ENCODE results near the gene MYH6.
"Not testable (repeated sequence)": the region's sequence is repeated elsewhere in the genome, so short reads cannot be mapped to it uniquely, and the experiment has no call there.

MYH6 gene

DNA sequence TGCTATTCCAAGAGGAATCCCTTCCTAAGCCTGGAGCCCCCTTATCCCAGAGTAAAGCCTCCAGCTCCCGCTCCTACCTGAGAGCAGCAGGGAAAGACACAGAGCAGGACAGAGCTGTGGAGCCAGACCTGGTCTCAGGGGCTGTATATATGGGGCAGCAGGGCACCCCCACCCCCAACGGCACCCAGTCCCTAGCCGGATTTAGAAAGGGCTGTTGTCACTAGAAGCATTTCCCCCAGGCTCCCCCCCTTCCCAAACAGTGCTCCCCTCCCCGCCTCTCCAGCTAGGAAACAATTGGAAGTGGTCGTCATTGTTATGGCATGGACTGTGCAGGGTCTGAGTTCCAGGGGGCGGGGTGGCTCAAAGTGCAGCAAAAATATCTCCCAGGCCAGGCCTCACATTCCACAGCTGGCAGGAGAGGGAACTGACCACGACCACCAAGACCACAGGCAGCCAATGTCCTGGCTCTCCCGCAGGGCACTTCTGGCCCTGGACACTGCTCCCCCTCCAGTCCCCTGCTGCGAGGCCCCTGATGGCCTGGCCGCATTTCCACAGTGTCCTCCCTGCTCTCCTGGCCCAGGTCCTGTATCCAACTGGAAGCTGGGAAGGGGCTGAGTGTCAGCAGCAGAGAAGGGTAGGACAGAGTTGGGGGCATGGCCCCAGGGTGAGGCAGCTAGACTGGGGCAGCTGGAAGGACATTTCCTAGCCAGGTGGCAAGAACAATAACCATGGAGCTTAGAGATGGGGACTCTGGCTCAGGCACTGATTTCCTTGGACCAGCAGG lies 27.7 kb upstream of the MYH6 start, which contains the start of gene MYH7:
MYH7 (minus strand) TSS at position 118 of the 784 bp plus-strand sequence. CDS start 1,928 bp downstream, outside the sequence.
- no peak for DNase-seq (ENCODE audit: low spot score)

GRCh38 chr14:23434488-23435222 lies 26.6 kb upstream of the MYH6 start:
- no peak for DNase-seq (ENCODE audit: low spot score)

GRCh38 chr14:23433457-23433856 lies 25.4 kb upstream of the MYH6 start:
- no peak for DNase-seq (ENCODE audit: low spot score)

GRCh38 chr14:23432946-23433345 lies 24.9 kb upstream of the MYH6 start:
- no peak for DNase-seq (ENCODE audit: low spot score)

- no peak for DNase-seq (ENCODE audit: low spot score)
Measured at GRCh38 chr14:23432102-23432925, 24.2 kb upstream of the MYH6 start.

DNA sequence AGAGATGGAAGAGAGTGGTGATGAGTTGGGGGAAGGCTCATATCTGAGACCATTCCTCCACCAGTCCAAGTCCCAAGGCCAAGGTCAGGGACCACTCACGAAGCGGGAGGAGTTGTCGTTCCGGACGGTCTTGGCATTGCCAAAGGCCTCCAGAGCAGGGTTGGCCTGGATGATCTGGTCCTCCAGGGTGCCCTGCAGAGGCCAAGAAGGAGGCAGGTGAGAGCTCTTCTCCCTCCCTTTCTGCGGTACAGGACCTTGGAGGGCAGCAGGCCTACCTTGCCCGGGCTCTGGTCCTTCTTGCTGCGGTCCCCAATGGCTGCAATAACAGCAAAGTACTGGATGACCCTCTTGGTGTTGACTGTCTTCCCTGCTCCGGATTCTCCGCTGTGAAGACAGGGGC lies 23.4 kb upstream of the MYH6 start:
- DNase-seq (ENCODE audit: low spot score) = no peak

DNA sequence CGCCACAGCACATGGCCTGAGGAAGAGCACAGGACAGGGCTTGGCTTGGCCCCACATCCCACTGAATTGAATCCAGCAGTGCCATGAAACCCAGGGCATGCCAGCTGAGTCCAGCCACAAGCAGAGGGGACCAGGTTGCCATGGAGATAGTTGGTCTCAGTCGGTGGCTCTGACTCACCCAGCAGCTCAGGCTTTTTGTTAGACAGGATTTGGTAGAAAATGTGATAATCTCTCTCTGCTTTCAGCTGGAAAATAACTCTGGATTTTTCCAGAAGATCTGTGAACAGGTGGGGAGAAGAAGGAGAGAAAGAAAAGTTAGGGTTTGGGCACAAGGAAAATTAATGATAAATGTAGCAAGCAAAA lies 22.6 kb upstream of the MYH6 start:
- peak; percentile 53 for DNase-seq (ENCODE audit: low spot score)

DNA sequence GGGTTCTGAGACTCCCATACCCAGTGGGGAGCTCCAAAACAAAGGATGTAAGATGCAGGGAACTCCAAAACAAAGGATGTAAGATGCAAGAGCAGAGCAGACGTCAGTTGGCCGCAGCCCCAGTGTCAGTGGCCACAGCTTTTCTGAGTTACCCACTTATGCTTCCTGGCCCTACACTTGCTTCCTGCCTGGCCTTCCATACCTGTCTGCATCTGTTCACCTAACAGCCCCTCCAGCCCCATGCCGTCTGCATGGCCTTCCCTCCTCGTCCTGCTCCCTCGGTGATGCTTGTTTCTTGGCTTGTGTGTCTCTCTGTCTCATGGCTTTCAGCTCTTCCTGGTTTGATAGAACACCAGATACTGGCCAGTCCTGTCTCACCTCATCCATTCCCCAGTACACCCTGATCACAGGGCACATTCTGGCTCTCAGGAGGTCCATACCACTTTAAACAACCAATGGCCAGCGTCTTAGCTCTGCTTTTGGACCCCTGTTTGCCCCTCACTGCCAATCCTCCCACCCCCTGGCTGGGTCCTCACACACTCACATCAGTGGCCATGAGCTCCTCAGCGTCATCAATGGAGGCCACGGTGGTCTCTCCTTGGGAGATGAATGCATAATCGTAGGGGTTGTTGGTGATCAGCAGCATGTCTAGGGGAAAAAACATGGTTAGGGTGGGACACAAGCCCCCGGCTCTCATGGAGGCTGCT lies 22.1 kb upstream of the MYH6 start:
- DNase-seq (ENCODE audit: low spot score) = no peak

- DNase-seq (ENCODE audit: low spot score) = no peak
Measured at GRCh38 chr14:23428686-23429495, 20.8 kb upstream of the MYH6 start.

DNA sequence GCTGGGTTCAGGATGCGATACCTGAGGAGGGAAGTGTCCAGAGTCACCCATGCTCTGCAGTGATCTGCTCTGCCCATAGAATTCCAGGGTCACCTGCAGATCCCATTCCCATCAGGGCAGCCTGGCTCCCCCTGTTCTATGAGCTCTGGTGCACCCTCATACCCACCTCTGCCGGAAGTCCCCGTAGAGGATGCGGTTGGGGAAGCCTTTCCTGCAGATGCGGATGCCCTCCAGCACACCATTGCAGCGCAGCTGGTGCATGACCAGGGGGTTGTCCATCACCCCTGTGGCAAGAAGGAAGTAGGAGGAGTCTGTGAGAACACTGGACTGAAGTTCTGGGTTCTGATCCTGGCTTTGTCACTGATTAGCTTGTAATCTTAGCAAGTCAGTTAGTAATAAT lies 17.7 kb upstream of the MYH6 start:
- DNase-seq (ENCODE audit: low spot score) = not testable (repeated sequence)

GRCh38 chr14:23425169-23425568 lies 17.1 kb upstream of the MYH6 start:
- no peak for DNase-seq (ENCODE audit: low spot score)

- DNase-seq (ENCODE audit: low spot score) = no peak
Measured at GRCh38 chr14:23423657-23424056, 15.6 kb upstream of the MYH6 start.

- DNase-seq (ENCODE audit: low spot score) = no peak
Measured at GRCh38 chr14:23421594-23421993, 13.5 kb upstream of the MYH6 start.

GRCh38 chr14:23419646-23420045 lies 11.6 kb upstream of the MYH6 start:
- not testable (repeated sequence) for DNase-seq (ENCODE audit: low spot score)

DNA sequence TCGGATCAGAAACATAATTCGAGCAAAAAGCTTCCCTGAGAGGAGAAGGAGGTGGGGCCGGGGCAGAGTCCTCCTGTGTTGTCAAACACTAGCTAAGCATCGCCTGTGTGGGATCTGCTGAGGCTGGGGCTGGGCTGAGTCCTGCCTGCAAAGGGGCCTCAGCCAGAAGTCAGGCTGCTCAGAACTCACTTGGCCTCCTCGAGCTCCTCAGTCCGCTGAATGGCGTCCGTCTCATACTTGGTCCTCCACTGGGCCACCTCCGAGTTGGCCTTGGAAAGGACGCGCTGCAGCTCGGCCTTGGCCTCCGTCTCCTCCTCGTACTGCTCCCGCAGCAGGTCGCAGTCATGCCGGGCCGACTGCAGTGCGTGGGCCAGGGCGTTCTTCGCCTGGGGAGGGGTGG lies 9.9 kb upstream of the MYH6 start:
- no peak for DNase-seq (ENCODE audit: low spot score)

GRCh38 chr14:23417269-23417668 lies 9.2 kb upstream of the MYH6 start:
- DNase-seq (ENCODE audit: low spot score) = not testable (repeated sequence)

DNA sequence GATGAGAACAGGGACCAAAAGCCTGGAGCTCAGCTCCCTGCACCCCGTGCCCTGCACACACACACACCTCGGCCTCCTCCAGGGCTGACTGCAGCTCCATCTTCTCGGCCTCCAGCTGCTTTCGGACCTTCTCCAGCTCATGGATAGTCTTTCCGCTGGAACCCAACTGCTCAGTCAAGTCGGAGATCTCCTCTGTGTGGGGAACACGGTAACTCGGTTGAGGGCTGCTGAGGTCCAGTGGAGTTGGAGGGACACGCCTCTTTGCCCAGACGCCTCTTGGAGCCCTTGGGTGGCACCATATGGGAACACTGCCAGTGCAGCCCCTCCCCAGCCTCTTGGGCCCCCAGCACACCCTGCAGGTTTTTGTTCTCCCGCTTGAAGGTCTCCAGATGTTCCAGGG lies 8.7 kb upstream of the MYH6 start:
- DNase-seq (ENCODE audit: low spot score) = no peak

DNA sequence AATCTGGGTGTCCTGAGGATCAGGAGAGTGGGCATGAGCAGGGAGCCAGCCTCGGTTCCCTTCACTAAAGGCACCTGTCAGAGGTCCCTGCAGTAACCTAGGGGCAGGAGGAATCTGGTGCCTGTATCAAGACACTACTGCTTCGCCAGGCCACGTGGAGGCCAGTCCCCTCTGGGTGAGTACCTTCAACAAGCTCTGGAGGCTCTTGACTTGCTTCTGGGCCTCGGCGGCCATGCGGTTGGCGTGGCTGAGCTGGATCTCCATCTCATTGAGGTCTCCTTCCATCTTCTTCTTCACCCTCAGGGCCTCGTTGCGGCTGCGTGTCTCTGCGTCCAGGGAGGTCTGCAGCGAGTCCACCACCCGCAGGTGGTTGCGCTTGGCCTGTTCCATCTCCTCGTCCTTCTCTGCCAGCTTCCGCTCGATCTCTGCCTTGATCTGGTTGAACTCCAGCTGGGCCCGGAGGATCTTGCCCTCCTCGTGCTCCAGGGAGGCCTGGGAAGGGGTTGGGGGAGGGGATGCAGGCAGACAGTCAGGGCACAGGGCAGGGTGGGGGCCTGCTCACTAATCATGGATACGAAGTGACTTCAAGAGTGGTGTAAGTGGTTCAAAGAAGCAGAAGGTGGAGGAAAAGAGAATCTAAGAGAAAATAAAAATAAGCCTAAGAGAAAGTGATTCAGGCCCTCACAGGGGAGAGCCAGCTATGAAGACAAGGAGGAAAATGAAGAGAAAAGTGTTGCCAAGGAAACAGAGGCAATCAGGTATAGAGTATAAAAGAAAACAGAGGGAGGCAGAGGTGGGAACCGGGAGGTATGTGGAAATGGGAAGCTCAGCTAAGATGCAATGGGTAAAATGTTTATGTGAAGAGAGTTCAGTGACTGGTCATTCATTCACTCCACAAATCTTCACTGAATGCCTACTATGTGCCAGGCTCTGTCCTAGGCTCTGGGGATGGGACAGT lies 8.0 kb upstream of the MYH6 start:
- DNase-seq (ENCODE audit: low spot score) = no peak

DNA sequence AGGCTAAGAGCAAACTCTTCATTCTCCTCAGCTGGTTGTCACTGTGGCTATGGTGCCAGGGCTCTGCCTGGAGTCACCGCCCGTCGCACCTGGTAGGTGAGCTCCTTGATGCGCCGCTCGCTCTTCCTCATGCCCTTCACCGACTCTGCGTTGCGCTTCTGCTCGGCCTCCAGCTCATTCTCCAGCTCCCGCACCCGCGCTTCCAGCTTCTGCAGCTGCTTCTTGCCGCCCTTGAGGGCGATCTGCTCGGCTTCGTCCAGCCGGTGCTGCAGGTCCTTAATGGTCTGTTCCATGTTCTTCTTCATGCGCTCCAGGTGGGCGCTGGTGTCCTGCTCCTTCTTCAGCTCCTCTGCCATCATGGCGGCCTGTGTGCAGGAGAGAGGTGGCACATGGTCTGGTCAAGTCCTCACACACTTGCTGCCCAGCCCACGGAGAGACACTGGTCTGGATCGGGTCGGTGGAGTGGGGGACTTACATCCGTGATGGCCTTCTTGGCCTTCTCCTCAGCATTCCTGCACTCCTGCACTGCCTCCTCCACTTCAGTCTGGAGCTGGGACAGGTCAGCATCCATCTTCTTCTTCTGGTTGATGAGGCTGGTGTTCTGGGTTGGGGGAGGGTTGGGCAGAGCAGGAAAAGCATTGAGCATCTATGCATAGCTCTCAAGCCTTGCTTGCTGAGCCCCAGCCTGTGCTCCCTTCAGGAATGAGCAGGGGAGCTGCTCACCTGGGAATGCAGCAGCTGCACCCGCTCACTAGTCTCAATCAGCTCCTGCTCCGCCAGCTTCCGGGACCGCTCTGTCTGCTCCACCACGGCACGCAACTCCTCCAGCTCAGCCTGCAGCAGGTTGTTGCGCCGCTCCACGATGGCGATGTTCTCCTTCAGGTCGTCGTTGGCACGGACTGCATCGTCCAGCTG lies 7.1 kb upstream of the MYH6 start:
- no peak for DNase-seq (ENCODE audit: low spot score)

All from hepatic stellate cell (primary cell).